Cardiac fibroblast (primary cell): ENCODE data around the gene CNTFR.

Source experiments
- DNase-seq, 2 donors: peaks; one replicate each; pipeline versions ENCODE4 v3.0.0 to v3.0.0-alpha.2; 2010; ENCODE audit warnings: low read depth in 2 of 2
- H3K4me3 ChIP-seq, 2 donors: replicated peaks in 1 of 2; 1 replicate in 1 of 2; 2 replicates in 1 of 2; pipeline ENCODE4 v1.5.1; 2011; ENCODE audit warnings: low read depth in 2 of 2, low read length in 2 of 2, mild to moderate bottlenecking in 2 of 2, moderate library complexity in 1 of 2
- TF ChIP-seq, protein P1 (sequence below): IDR thresholded peaks from one replicate; pipeline ENCODE4 v1.5.1; 2011; ENCODE audit warnings: low read depth, mild to moderate bottlenecking, low read length, inconsistent platforms

CNTFR gene

DNA sequence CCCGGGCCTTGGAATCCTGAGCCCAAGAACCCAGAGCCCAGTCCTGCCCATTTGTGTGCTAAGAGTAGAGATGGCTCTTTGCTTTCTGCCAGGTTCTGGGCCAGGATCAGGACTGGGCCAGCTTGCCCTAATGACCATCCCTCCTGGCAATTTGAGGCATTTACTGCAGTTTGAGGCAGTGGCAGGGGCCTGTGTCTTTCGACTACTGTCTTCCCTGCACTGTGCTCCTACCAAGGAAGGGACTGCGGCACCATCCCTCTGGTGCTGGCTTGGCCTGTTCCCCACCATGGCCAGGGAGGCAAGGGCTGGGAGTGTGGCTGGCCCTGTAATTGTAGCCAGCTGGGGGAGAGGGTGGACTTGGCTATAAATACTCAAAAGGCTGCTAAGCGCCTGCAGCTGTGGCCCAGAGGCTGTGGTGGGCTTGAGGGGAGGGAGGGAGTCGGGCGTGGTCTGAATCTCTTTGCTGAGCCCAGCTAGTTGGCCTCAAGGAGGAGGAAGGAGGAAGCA is 71.4 kb downstream of the CNTFR start:
- TF ChIP-seq, protein P1, sequence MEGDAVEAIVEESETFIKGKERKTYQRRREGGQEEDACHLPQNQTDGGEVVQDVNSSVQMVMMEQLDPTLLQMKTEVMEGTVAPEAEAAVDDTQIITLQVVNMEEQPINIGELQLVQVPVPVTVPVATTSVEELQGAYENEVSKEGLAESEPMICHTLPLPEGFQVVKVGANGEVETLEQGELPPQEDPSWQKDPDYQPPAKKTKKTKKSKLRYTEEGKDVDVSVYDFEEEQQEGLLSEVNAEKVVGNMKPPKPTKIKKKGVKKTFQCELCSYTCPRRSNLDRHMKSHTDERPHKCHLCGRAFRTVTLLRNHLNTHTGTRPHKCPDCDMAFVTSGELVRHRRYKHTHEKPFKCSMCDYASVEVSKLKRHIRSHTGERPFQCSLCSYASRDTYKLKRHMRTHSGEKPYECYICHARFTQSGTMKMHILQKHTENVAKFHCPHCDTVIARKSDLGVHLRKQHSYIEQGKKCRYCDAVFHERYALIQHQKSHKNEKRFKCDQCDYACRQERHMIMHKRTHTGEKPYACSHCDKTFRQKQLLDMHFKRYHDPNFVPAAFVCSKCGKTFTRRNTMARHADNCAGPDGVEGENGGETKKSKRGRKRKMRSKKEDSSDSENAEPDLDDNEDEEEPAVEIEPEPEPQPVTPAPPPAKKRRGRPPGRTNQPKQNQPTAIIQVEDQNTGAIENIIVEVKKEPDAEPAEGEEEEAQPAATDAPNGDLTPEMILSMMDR, result no peak
- no peak overlapping the region for H3K4me3 ChIP-seq
- DNase-seq, result no peak

DNA sequence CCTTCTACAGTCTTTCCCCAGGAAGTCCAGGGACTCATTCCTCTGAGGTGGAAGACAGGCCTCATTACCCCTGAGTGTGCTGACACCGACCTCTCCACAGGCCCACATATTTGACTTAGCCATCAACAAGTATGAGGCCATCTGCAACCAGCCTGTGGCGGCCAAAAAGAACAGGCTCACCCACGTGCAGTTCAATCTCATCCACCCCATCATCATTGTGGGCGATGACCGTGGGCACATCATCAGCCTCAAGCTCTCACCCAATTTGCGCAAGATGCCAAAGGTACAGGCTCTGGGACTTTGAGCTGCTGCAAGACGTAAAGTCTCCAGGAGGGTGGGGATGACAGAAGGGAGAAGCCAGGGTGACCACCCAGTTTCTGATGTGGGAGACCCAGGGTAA is 72.3 kb downstream of the CNTFR start:
- no peak for DNase-seq
- H3K4me3 ChIP-seq, result no peak overlapping the region
- TF ChIP-seq, protein P1, result no peak

DNA sequence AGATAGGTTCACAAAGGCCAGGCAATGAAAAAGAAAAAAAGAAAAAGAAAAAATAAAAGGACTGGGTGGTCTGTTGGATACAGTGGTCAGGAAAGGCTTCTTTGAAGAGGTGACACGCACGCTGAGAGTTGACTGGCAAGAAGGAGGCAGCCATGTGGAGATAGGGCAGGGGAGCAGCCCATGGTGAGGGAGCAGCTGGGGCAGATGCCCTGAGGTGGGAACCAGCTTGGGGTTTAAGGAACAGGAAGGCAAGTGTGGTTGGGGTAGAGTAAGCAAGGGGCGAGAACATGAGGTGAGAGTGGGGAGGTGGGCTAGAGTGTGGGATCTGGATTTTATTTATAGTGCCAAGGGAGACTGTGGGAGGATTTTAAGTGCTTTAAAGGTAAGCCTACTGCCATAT is 73.6 kb downstream of the CNTFR start:
- no peak overlapping the region for H3K4me3 ChIP-seq
- TF ChIP-seq, protein P1, result no peak
- no peak for DNase-seq

DNA sequence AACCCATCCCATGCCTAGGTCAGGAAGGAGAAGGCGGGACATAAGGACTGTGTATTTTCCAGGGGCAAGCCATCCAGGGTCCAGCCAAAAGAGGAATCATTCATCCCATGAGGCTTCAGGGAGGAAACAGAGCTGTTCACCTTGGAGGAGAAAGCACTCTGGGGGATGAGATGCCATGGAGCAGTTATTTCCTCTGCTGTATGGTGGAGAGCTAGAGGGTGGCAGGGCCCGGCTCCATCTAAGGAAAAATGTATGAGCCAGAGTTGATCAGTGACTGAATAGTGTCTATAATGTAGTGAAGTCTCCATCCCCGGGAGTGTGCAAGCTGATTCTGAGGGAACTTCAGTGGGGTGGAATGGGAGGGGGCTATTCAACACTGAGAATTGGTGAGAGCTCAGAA is 74.7 kb downstream of the CNTFR start:
- TF ChIP-seq, protein P1, result no peak
- DNase-seq, result no peak
- H3K4me3 ChIP-seq, result no peak overlapping the region

DNA sequence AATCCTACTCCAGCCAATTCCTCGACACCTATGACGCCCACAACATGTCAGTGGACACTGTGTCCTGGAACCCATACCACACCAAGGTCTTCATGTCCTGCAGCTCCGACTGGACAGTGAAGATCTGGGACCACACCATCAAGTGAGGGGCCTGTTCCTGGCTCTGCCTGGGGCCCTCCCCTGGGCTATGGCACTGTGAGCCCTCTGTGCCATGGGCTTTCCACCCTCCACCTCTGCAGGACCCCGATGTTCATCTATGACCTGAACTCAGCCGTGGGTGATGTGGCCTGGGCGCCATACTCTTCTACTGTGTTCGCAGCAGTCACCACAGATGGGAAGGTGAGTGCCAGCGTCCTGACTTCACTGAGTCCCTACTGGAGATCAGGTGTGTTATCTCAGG is 75.1 kb downstream of the CNTFR start:
- H3K4me3 ChIP-seq, result no peak overlapping the region
- no peak for DNase-seq
- TF ChIP-seq, protein P1, result no peak

DNA sequence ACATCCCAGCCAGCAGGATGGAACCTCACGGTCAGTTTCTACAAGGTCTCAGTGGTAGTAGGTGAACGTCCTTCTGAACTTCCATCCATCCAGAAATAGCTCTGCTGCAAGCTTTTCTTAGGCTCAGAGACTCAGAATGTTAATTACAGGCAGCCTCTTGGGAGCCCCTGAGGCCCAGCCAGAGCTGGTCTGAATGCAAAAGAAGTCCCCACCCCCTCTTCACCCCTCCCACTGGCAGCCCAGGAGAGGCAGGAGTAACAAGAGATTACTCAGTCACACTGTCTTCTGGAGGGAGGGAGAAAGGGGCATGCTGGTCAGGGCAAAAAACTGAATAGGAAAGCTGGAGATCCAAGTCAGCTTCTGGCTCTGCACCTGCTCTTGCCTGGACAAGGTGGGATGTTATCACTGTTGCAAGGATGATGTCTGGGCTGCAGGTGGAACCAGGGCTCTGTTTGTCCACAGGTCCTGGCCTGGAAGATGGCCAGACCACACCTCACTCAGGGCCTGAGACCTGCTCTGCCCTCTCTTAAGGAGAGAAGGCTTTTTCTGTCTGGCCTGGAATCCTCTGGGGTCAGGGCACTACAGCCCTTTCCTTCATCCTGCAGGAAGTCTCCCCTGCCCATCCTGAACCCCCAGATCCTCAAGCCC is 75.8 kb downstream of the CNTFR start:
- TF ChIP-seq, protein P1, result no peak
- H3K4me3 ChIP-seq, result no peak overlapping the region
- peak; percentile 19 to 39 for DNase-seq
